ENCODE results near the gene GPATCH1.

DNA sequence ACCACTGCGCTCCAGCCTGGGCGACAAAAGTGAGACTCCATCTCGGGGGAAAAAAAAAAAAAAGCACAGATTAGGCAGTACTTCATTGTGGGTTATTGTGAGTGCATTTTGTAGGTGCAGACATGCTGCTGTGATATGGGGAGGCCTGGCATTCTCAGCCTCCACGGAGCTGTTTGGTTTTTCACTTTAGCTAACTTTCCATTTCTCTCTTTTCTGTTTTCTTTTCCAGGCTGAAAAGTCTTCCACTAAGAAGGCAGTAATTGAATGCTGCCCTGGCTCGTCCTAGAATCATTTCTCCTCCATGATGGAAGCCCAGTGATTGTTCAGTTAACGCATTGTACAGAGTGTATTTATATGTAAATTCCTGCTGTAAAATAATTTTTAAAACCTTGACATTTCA is 48.9 kb downstream of the GPATCH1 start:
- TF ChIP-seq, protein P1, sequence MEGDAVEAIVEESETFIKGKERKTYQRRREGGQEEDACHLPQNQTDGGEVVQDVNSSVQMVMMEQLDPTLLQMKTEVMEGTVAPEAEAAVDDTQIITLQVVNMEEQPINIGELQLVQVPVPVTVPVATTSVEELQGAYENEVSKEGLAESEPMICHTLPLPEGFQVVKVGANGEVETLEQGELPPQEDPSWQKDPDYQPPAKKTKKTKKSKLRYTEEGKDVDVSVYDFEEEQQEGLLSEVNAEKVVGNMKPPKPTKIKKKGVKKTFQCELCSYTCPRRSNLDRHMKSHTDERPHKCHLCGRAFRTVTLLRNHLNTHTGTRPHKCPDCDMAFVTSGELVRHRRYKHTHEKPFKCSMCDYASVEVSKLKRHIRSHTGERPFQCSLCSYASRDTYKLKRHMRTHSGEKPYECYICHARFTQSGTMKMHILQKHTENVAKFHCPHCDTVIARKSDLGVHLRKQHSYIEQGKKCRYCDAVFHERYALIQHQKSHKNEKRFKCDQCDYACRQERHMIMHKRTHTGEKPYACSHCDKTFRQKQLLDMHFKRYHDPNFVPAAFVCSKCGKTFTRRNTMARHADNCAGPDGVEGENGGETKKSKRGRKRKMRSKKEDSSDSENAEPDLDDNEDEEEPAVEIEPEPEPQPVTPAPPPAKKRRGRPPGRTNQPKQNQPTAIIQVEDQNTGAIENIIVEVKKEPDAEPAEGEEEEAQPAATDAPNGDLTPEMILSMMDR (IDR thresholded peaks at IDR 0.05), result no peak
- no peak for TF ChIP-seq POLR2A (IDR thresholded peaks at IDR 0.05)

Measured in uterus (tissue), 2 donors.